Measurements from ENCODE around the gene BICDL1. TPM values are rescaled to one million over a fixed set of nuclear protein-coding genes. Genes with fewer than 3 reads are reported as not detected.

BICDL1 gene, protein sequence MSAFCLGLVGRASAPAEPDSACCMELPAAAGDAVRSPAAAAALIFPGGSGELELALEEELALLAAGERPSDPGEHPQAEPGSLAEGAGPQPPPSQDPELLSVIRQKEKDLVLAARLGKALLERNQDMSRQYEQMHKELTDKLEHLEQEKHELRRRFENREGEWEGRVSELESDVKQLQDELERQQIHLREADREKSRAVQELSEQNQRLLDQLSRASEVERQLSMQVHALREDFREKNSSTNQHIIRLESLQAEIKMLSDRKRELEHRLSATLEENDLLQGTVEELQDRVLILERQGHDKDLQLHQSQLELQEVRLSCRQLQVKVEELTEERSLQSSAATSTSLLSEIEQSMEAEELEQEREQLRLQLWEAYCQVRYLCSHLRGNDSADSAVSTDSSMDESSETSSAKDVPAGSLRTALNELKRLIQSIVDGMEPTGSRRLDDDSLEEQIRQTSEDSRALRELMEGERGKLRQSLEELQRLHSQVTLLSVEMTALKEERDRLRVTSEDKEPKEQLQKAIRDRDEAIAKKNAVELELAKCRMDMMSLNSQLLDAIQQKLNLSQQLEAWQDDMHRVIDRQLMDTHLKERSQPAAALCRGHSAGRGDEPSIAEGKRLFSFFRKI
- not detected in 2 replicates for total RNA-seq

DNA sequence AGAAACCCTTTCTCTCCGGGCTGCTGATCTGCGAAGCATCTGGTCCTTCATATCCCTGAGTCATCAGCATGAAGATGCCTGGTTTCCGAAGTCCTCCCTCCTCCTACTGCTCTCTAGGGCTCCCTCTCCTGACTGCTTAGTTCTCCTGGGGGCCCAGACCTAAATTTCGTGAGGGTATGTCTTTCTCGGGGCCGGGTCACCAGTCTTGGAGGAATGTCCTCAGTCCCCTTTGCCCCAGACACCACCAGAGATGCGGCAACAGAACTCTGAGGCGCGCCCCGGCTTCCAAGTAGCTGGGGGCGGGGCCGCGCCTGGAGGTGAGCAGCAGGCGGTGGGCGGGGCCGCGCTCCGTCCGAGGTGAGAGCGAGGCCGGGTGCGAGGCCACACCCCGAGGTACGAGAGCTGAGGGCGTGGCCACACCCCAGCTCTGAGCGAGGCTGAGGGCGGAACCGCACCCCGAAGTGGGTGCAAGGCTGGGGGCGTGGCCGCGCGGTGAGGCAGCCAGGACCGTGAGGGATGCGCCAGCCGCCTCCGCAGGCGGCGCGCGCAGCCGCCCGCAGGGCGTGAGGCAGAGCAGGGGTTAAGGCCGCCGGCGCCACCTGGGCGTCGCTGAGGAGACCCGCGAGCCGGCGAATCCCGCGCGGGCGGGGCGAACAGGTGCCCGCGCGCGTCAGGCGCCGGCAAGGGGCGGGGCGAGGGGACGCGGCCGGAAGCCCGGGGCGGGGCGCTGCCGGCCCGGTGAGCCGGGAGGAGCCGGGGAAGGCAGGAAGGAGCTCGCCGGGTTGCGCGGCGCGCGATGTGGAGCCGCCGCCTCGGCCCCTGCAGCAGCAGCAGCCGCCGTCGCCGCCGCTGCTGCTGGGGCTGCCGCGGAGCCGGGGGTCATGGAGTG is at the start of gene BICDL1:
TSS of gene BICDL1 (plus strand) at position 765 of the 889 bp plus-strand sequence. CDS start 633 bp downstream, outside the sequence.

DNA sequence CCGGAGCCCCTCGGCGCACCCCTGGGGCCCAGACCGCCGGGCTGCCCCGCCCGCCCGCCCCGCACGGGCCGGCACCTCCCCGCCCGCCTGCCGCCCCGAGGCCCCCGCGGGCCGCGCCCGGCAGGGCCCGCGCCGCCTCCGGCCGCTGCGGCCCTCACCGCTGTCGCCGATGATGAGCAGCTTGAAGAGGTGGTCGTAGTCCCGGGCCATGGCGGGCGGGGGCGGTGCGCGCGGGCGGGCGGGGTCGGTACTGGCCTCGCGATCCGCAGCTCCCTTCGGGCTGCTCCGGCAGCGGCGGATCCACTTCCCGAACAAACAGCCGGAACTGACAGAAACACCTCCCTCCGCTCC is 127.4 kb downstream of the BICDL1 start, which contains the start of gene RAB35:
TSS of gene RAB35 (minus strand) at position 313 of the 351 bp plus-strand sequence. CDS start at position 210, 103 bp downstream.

Other genes starting within 250 kb of the BICDL1 start
- 5.3 and 9.7 TPM in 2 replicates for gene CIT, start 111.9 kb upstream of the BICDL1 start, total RNA-seq
- 40.4 and 43.1 TPM in 2 replicates for gene RAB35, start 127.5 kb downstream of the BICDL1 start, total RNA-seq
- 89.7 and 127 TPM in 2 replicates for gene GCN1, start 205.5 kb downstream of the BICDL1 start, total RNA-seq
- gene RPLP0, start 211.9 kb downstream of the BICDL1 start, total RNA-seq = 3,482 and 3,635 TPM in 2 replicates